Neural cell (in vitro differentiated cells): Measurements from ENCODE around the gene ANK2. TPM values are rescaled to one million over a fixed set of nuclear protein-coding genes. Genes with fewer than 3 reads are reported as not detected.

Source experiments
- H2AFZ ChIP-seq: fragments of 200-600, 300-800 bp; sonication (generic), shearing (Covaris generic); 2 replicates; pipeline ENCODE4 v1.6.0; 2014; ENCODE audit warnings: low read depth, mild to moderate bottlenecking, antibody characterized with exemption, low read length, moderate library complexity
- H3F3A ChIP-seq: fragments of 200-600 bp; shearing (Covaris generic); 2 replicates; pipeline ENCODE4 v1.6.1; 2016; ENCODE audit warnings: mild to moderate bottlenecking, moderate library complexity, mixed read lengths, antibody characterized with exemption, low read length; ENCODE audit not compliant: insufficient read depth, poor library complexity, severe bottlenecking
- H3K27ac ChIP-seq: fragments of 200-600, 300-800 bp; sonication (generic), shearing (Covaris generic); 2 replicates; pipeline ENCODE4 v1.5.1; 2014; ENCODE audit warnings: mild to moderate bottlenecking, low read length, moderate library complexity
- H3K27me3 ChIP-seq: fragments of 300-800, 200-600 bp; sonication (generic), shearing (Covaris generic); 2 replicates; pipeline ENCODE4 v1.6.0; 2014; ENCODE audit warnings: mild to moderate bottlenecking, low read depth, low read length, moderate library complexity; ENCODE audit not compliant: insufficient read depth
- H3K36me3 ChIP-seq: fragments of 300-800, 200-600 bp; sonication (generic), shearing (Covaris generic); 2 replicates; pipeline ENCODE4 v1.5.1; 2014; ENCODE audit warnings: mild to moderate bottlenecking, antibody characterized with exemption, low read length, moderate library complexity; ENCODE audit not compliant: insufficient read depth
- H3K4me2 ChIP-seq: fragments of 300-800, 200-600 bp; sonication (generic), shearing (Covaris generic); 2 replicates; pipeline ENCODE4 v1.6.0; 2014; ENCODE audit warnings: mild to moderate bottlenecking, low read length
- H3K4me3 ChIP-seq: fragments of 300-800, 200-600 bp; sonication (generic), shearing (Covaris generic); 2 replicates; pipeline ENCODE4 v1.5.1; 2014; ENCODE audit warnings: mild to moderate bottlenecking, low read length, moderate library complexity
- H3K79me2 ChIP-seq: fragments of 200-600 bp; shearing (Covaris generic); replicated peaks from 2 replicates; pipeline ENCODE4 v1.6.0; 2014; ENCODE audit warnings: mild to moderate bottlenecking, low read length, moderate library complexity; ENCODE audit not compliant: insufficient read depth
- H3K9ac ChIP-seq: fragments of 300-800, 200-600 bp; sonication (generic), shearing (Covaris generic); 2 replicates; pipeline ENCODE4 v1.6.1; 2016; ENCODE audit warnings: mild to moderate bottlenecking, low read length, mixed read lengths
- H3K9me2 ChIP-seq: fragments of 200-600 bp; shearing (Covaris generic); 2 replicates; pipeline ENCODE4 v1.6.1; 2016; ENCODE audit warnings: mild to moderate bottlenecking, low read length, mixed read lengths; ENCODE audit not compliant: insufficient read depth
- H3K9me3 ChIP-seq: fragments of 200-600, 300-800 bp; sonication (generic), shearing (Covaris generic); 2 replicates; pipeline ENCODE4 v1.6.1; 2016; ENCODE audit warnings: mild to moderate bottlenecking, mixed run types, low read length, moderate library complexity, mixed read lengths
- H4K20me1 ChIP-seq: fragments of 200-600 bp; shearing (Covaris generic); 2 replicates; pipeline ENCODE4 v1.6.1; 2016; ENCODE audit warnings: mild to moderate bottlenecking, mixed run types; ENCODE audit not compliant: insufficient read depth
- CTCF ChIP-seq: fragments of 450-650 bp; IDR thresholded peaks from 2 replicates; pipeline ENCODE4 v1.5.1; 2014; ENCODE audit warnings: antibody characterized with exemption, mild to moderate bottlenecking, moderate library complexity; ENCODE audit not compliant: poor library complexity, severe bottlenecking
- EP300 ChIP-seq: fragments of 450-650 bp; conservative IDR thresholded peaks from 2 replicates; pipeline ENCODE4 v1.6.1; 2014; ENCODE audit warnings: antibody characterized with exemption, mild to moderate bottlenecking, moderate library complexity; ENCODE audit not compliant: poor library complexity, severe bottlenecking
- EZH2 ChIP-seq: fragments of 200-600, 300-800 bp; shearing (Covaris generic), sonication (generic); IDR thresholded peaks from 2 replicates; pipeline ENCODE4 v1.6.1; 2014; ENCODE audit warnings: antibody characterized with exemption, low read length, borderline replicate concordance, mild to moderate bottlenecking; ENCODE audit not compliant: insufficient read depth, poor library complexity, severe bottlenecking
- MXI1 ChIP-seq: fragments of 450-650 bp; conservative IDR thresholded peaks from 2 replicates; pipeline ENCODE4 v1.6.1; 2014; ENCODE audit warnings: antibody characterized with exemption, mild to moderate bottlenecking; ENCODE audit not compliant: poor library complexity, severe bottlenecking
- POLR2AphosphoS5 ChIP-seq: IDR thresholded peaks from 2 replicates; pipeline ENCODE4 v1.6.1; 2012
- RAD21 ChIP-seq: fragments of 450-650 bp; conservative IDR thresholded peaks from 2 replicates; pipeline ENCODE4 v1.6.1; 2014; ENCODE audit warnings: antibody characterized with exemption, mild to moderate bottlenecking, moderate library complexity
- REST ChIP-seq: IDR thresholded peaks from 2 replicates; pipeline ENCODE4 v1.6.1; 2012; ENCODE audit warnings: borderline replicate concordance
- SMC3 ChIP-seq: fragments of 450-650 bp; conservative IDR thresholded peaks from 2 replicates; pipeline ENCODE4 v1.6.1; 2014; ENCODE audit warnings: antibody characterized with exemption, mild to moderate bottlenecking, moderate library complexity; ENCODE audit not compliant: poor library complexity
- TAF1 ChIP-seq: IDR thresholded peaks from 2 replicates; pipeline ENCODE4 v1.6.1; 2012; ENCODE audit warnings: low read depth
- polyA plus RNA-seq: library from polyadenylated mRNA; depleted of rRNA; stranded (reverse); fragments of >200 nt; gene quantifications from 2 replicates; pipeline ENCODE4 v1.2.3, GENCODE V29; 2014

Gene ANK2
- polyA plus RNA-seq, 1 donor from 2014 or later = 52.0 TPM

GRCh38 chr4:113419631-113420030 lies 370.2 kb downstream of the ANK2 start:
- no peaks in the 10 kb centered on the region for H3F3A ChIP-seq
- H3K9me3 ChIP-seq = no peaks in the 10 kb centered on the region
- no peaks in the 10 kb centered on the region for H3K79me2 ChIP-seq
- H3K9ac ChIP-seq = no peak overlapping the region
- no peaks in the 10 kb centered on the region for H3K9me2 ChIP-seq
- no peak overlapping the region for H2AFZ ChIP-seq
- no peak overlapping the region for H3K27ac ChIP-seq
- H4K20me1 ChIP-seq = no peaks in the 10 kb centered on the region
- H3K4me3 ChIP-seq = no peak overlapping the region
- no peaks in the 10 kb centered on the region for H3K27me3 ChIP-seq
- TF ChIP-seq EP300 (no peak), CTCF (no peak), RAD21 (no peak), POLR2AphosphoS5 (no peak), REST (no peak), SMC3 (no peak), MXI1 (no peak), EZH2 (no peak), TAF1 (no peak)
- H3K4me2 ChIP-seq = no peak overlapping the region
- H3K36me3 ChIP-seq = no peaks in the 10 kb centered on the region

- no peaks in the 10 kb centered on the region for H3K79me2 ChIP-seq
- no peak overlapping the region for H3K4me2 ChIP-seq
- no peak overlapping the region for H2AFZ ChIP-seq
- no peaks in the 10 kb centered on the region for H4K20me1 ChIP-seq
- H3K36me3 ChIP-seq = no peaks in the 10 kb centered on the region
- no peaks in the 10 kb centered on the region for H3K9me3 ChIP-seq
- TF ChIP-seq TAF1 = no peak
- H3K9me2 ChIP-seq = no peaks in the 10 kb centered on the region
- H3F3A ChIP-seq = no peaks in the 10 kb centered on the region
- H3K27ac ChIP-seq = no peak overlapping the region
- H3K4me3 ChIP-seq = no peak overlapping the region
- H3K9ac ChIP-seq = no peak overlapping the region
- H3K27me3 ChIP-seq = no peaks in the 10 kb centered on the region
Observed at GRCh38 chr4:113420938-113421337, 371.5 kb downstream of the ANK2 start.

- no peaks in the 10 kb centered on the region for H4K20me1 ChIP-seq
- no peaks in the 10 kb centered on the region for H3K9me2 ChIP-seq
- no peak overlapping the region for H2AFZ ChIP-seq
- H3K4me2 ChIP-seq = no peak overlapping the region
- TF ChIP-seq POLR2AphosphoS5 = no peak
- TF ChIP-seq CTCF = no peak
- TF ChIP-seq MXI1 = no peak
- TF ChIP-seq EZH2 = no peak
- TF ChIP-seq EP300 = no peak
- no peak for TF ChIP-seq RAD21
- H3K4me3 ChIP-seq = no peak overlapping the region
- no peaks in the 10 kb centered on the region for H3F3A ChIP-seq
- H3K36me3 ChIP-seq = no peaks in the 10 kb centered on the region
- no peaks in the 10 kb centered on the region for H3K27me3 ChIP-seq
- no peak overlapping the region for H3K9ac ChIP-seq
- no peaks in the 10 kb centered on the region for H3K79me2 ChIP-seq
- no peak overlapping the region for H3K27ac ChIP-seq
- H3K9me3 ChIP-seq = no peaks in the 10 kb centered on the region
Observed at GRCh38 chr4:113423631-113424030, 374.2 kb downstream of the ANK2 start.
